Mesenchymal stem cell (in vitro differentiated cells and primary cell): ENCODE data around the gene ANKRD13D.

Experiments
- DNase-seq: peaks from one replicate; pipeline ENCODE4 v3.0.0-alpha.2; 2013
- H2AFZ ChIP-seq: one replicate; pipeline ENCODE4 v1.6.1; 2013; ENCODE audit warnings: low read depth, mild to moderate bottlenecking, control low read depth, inconsistent platforms, low read length, moderate library complexity
- H2AK5ac ChIP-seq: 2 replicates; pipeline ENCODE4 v1.6.1; 2013; ENCODE audit warnings: low read length, moderate library complexity, mild to moderate bottlenecking, inconsistent platforms; ENCODE audit not compliant: severe bottlenecking
- H2BK120ac ChIP-seq: one replicate; pipeline ENCODE4 v1.6.1; 2013; ENCODE audit warnings: low read depth, mild to moderate bottlenecking, inconsistent platforms, low read length, moderate library complexity
- H2BK12ac ChIP-seq, 2 experiments: one replicate each; pipeline ENCODE4 v1.6.1; 2013; ENCODE audit warnings: inconsistent platforms in 2 of 2, low read length in 2 of 2, mild to moderate bottlenecking in 2 of 2, moderate library complexity in 2 of 2, control low read depth in 1 of 2
- H2BK15ac ChIP-seq: one replicate; pipeline ENCODE4 v1.6.1; 2013; ENCODE audit warnings: mild to moderate bottlenecking, low read depth, inconsistent platforms; ENCODE audit not compliant: poor library complexity, severe bottlenecking
- H2BK5ac ChIP-seq: 2 replicates; pipeline ENCODE4 v1.6.1; 2013; ENCODE audit warnings: low read depth, mild to moderate bottlenecking, low read length, control low read depth, inconsistent platforms; ENCODE audit not compliant: poor library complexity, severe bottlenecking
- H3K14ac ChIP-seq, 2 experiments: one replicate each; pipeline ENCODE4 v1.6.1; 2013; ENCODE audit warnings: inconsistent platforms in 2 of 2, low read length in 2 of 2, control low read depth in 1 of 2, mild to moderate bottlenecking in 1 of 2, moderate library complexity in 1 of 2
- H3K18ac ChIP-seq, 2 experiments: one replicate each; pipeline ENCODE4 v1.6.1; 2013; ENCODE audit warnings: inconsistent platforms in 2 of 2, low read length in 2 of 2, control low read depth in 1 of 2, low read depth in 1 of 2, mild to moderate bottlenecking in 1 of 2
- H3K23ac ChIP-seq, 2 experiments: one replicate each; pipeline ENCODE4 v1.6.1; 2013; ENCODE audit warnings: inconsistent platforms in 2 of 2, low read length in 2 of 2, mild to moderate bottlenecking in 2 of 2, moderate library complexity in 2 of 2, control low read depth in 1 of 2
- H3K27ac ChIP-seq: 2 replicates; pipeline ENCODE4 v1.5.1; 2013; ENCODE audit warnings: mild to moderate bottlenecking, moderate library complexity, low read length, control low read depth, inconsistent platforms; ENCODE audit not compliant: poor library complexity, severe bottlenecking
- H3K27me3 ChIP-seq, 2 experiments: 2 replicates each; pipeline versions ENCODE4 v1.6.1 to v1.7.0; 2013; ENCODE audit warnings: low read length in 2 of 2, mild to moderate bottlenecking in 2 of 2, moderate library complexity in 2 of 2, control low read depth in 1 of 2, inconsistent platforms in 1 of 2; ENCODE audit not compliant: control insufficient read depth in 1 of 2, insufficient read depth in 1 of 2
- H3K36me3 ChIP-seq, 2 experiments: 2 replicates each; pipeline versions ENCODE4 v1.6.1 to v1.7.0; 2013; ENCODE audit warnings: low read length in 2 of 2, control low read depth in 1 of 2, inconsistent platforms in 1 of 2, low read depth in 1 of 2, mild to moderate bottlenecking in 1 of 2; ENCODE audit not compliant: insufficient read depth in 2 of 2, control insufficient read depth in 1 of 2
- H3K4ac ChIP-seq, 2 experiments: one replicate each; pipeline ENCODE4 v1.6.1; 2013; ENCODE audit warnings: inconsistent platforms in 2 of 2, low read length in 2 of 2, mild to moderate bottlenecking in 2 of 2, moderate library complexity in 2 of 2, control low read depth in 1 of 2, low read depth in 1 of 2
- H3K4me1 ChIP-seq: 2 replicates; pipeline ENCODE4 v1.6.1; 2013; ENCODE audit warnings: low read depth, low read length, control low read depth; ENCODE audit not compliant: control insufficient read depth, insufficient read depth
- H3K4me2 ChIP-seq: 2 replicates; pipeline ENCODE4 v1.6.1; 2013; ENCODE audit warnings: low read length, mild to moderate bottlenecking, inconsistent platforms; ENCODE audit not compliant: poor library complexity, severe bottlenecking
- H3K4me3 ChIP-seq, 2 experiments: 2 replicates each; pipeline versions ENCODE4 v1.5.1 to v1.7.0; 2013; ENCODE audit warnings: low read length in 2 of 2, mild to moderate bottlenecking in 2 of 2, control low read depth in 1 of 2, low read depth in 1 of 2; ENCODE audit not compliant: insufficient read depth in 1 of 2
- H3K79me1 ChIP-seq: replicated peaks from 2 replicates; pipeline ENCODE4 v1.6.1; 2013; ENCODE audit warnings: mild to moderate bottlenecking, control low read depth, low read length, inconsistent platforms; ENCODE audit not compliant: poor library complexity, severe bottlenecking
- H3K9ac ChIP-seq: 2 replicates; pipeline ENCODE4 v1.7.0; 2013; ENCODE audit warnings: mild to moderate bottlenecking, low read length, moderate library complexity
- H3K9me3 ChIP-seq: 2 replicates; pipeline ENCODE4 v1.7.0; 2013; ENCODE audit warnings: mild to moderate bottlenecking, low read length; ENCODE audit not compliant: control insufficient read depth
- H4K8ac ChIP-seq: one replicate; pipeline ENCODE4 v1.6.1; 2013; ENCODE audit warnings: inconsistent platforms, mild to moderate bottlenecking, low read length, moderate library complexity
- H4K91ac ChIP-seq: one replicate; pipeline ENCODE4 v1.6.1; 2013; ENCODE audit warnings: mild to moderate bottlenecking, low read length, inconsistent platforms
- WGBS: methylation state at CpG from one replicate; pipeline ENCODE4 v1.1.7; 2013; ENCODE audit warnings: mixed read lengths; 5-methylcytosine and 5-hydroxymethylcytosine counted together

The ANKRD13D gene

GRCh38 chr11:67306769-67307544 lies 17.9 kb downstream of the ANKRD13D start:
- Histone ChIP-seq H3K4me2 (no peak overlapping the region), H3K9ac (no peak overlapping the region), H3K4ac (no peak overlapping the region), H2BK120ac (no peak overlapping the region), H3K27ac (no peak overlapping the region), H2AK5ac (no peak overlapping the region), H3K14ac (no peak overlapping the region), H3K4me1 (peaks cover 24% of the 10 kb centered on the region), H3K79me1 (peaks cover 12% of the 10 kb centered on the region), H4K8ac (no peak overlapping the region), H3K18ac (no peak overlapping the region), H3K23ac (no peak overlapping the region), H3K9me3 (no peaks in the 10 kb centered on the region), H3K36me3 (peaks cover 21 to 56% of the 10 kb centered on the region in 2 experiments), H2BK15ac (no peak overlapping the region), H3K4me3 (no peak overlapping the region), H2AFZ (no peak overlapping the region), H2BK12ac (no peak overlapping the region), H3K27me3 (no peaks in the 10 kb centered on the region), H4K91ac (no peak overlapping the region), H2BK5ac (no peak overlapping the region)
- no peak for DNase-seq
- WGBS, result 94% methylated on average over 19 of the region's 19 CpGs

GRCh38 chr11:67307545-67308001 lies 18.5 kb downstream of the ANKRD13D start:
- no peak overlapping the region for H3K4ac ChIP-seq
- no peak overlapping the region for H2BK5ac ChIP-seq
- no peak overlapping the region for H2BK120ac ChIP-seq
- no peak overlapping the region for H3K18ac ChIP-seq
- DNase-seq, result no peak
- H4K8ac ChIP-seq, result no peak overlapping the region
- H2BK12ac ChIP-seq, result no peak overlapping the region
- H3K27ac ChIP-seq, result no peak overlapping the region
- no peaks in the 10 kb centered on the region for H3K27me3 ChIP-seq
- H4K91ac ChIP-seq, result no peak overlapping the region
- H3K14ac ChIP-seq, result no peak overlapping the region
- no peak overlapping the region for H2AFZ ChIP-seq
- no peak overlapping the region for H3K4me3 ChIP-seq
- H2BK15ac ChIP-seq, result no peak overlapping the region
- H3K23ac ChIP-seq, result no peak overlapping the region
- no peak overlapping the region for H2AK5ac ChIP-seq
- no peaks in the 10 kb centered on the region for H3K9me3 ChIP-seq
- H3K4me2 ChIP-seq, result no peak overlapping the region
- peaks cover 20% of the 10 kb centered on the region for H3K4me1 ChIP-seq
- peaks cover 12% of the 10 kb centered on the region for H3K79me1 ChIP-seq
- 84% methylated on average over 12 of the region's 12 CpGs for WGBS
- H3K36me3 ChIP-seq, result peaks cover 21 to 59% of the 10 kb centered on the region in 2 experiments
- no peak overlapping the region for H3K9ac ChIP-seq

GRCh38 chr11:67308031-67308866 lies 19.1 kb downstream of the ANKRD13D start:
- Histone ChIP-seq H2AK5ac (no peak overlapping the region), H3K9me3 (no peaks in the 10 kb centered on the region), H3K79me1 (peaks cover 12% of the 10 kb centered on the region), H4K8ac (no peak overlapping the region), H4K91ac (peak overlapping the region; percentile 35), H2BK12ac (no peak overlapping the region), H2BK15ac (no peak overlapping the region), H3K27ac (no peak overlapping the region), H3K14ac (no peak overlapping the region), H3K4ac (no peak overlapping the region), H2AFZ (no peak overlapping the region), H3K36me3 (peaks cover 21 to 59% of the 10 kb centered on the region in 2 experiments), H3K18ac (no peak overlapping the region), H2BK120ac (no peak overlapping the region), H3K4me3 (no peak overlapping the region), H2BK5ac (no peak overlapping the region), H3K4me2 (no peak overlapping the region), H3K27me3 (no peaks in the 10 kb centered on the region), H3K4me1 (peaks cover 14% of the 10 kb centered on the region), H3K23ac (no peak overlapping the region), H3K9ac (no peak overlapping the region)
- WGBS, result 94% methylated on average over 18 of the region's 20 CpGs
- DNase-seq, result no peak

- Histone ChIP-seq H3K4me3 (no peak overlapping the region), H4K91ac (no peak overlapping the region), H3K4me2 (no peak overlapping the region), H2BK120ac (no peak overlapping the region), H2AFZ (no peak overlapping the region), H3K23ac (no peak overlapping the region), H2BK5ac (no peak overlapping the region), H3K9ac (no peak overlapping the region), H3K18ac (no peak overlapping the region), H3K36me3 (peaks cover 21 to 59% of the 10 kb centered on the region in 2 experiments), H3K27ac (no peak overlapping the region), H2BK12ac (no peak overlapping the region), H3K4ac (no peak overlapping the region), H3K79me1 (peaks cover 10% of the 10 kb centered on the region), H4K8ac (no peak overlapping the region), H3K4me1 (peaks cover 13% of the 10 kb centered on the region), H3K27me3 (no peaks in the 10 kb centered on the region), H3K9me3 (no peaks in the 10 kb centered on the region), H3K14ac (no peak overlapping the region), H2BK15ac (no peak overlapping the region), H2AK5ac (no peak overlapping the region)
- DNase-seq, result no peak
- WGBS, result 99% methylated on average over 11 of the region's 11 CpGs
Measured at GRCh38 chr11:67309166-67309565, 20.1 kb downstream of the ANKRD13D start.
